Fibroblast of the aortic adventitia (primary cell): ENCODE measurements around the gene PNMA8A. TPM values are rescaled to one million over a fixed set of nuclear protein-coding genes. Genes with fewer than 3 reads are reported as not detected.

Source experiments
- DNase-seq: peaks from one replicate; pipeline ENCODE4 v3.0.0-alpha.2; 2010; ENCODE audit warnings: low read depth
- H3K4me3 ChIP-seq: 2 replicates; pipeline ENCODE4 v1.5.1; 2011; ENCODE audit warnings: low read depth, mild to moderate bottlenecking, control low read depth, low read length, moderate library complexity
- CTCF ChIP-seq: IDR thresholded peaks from 2 replicates; pipeline ENCODE4 v1.5.1; 2011; ENCODE audit warnings: mild to moderate bottlenecking, low read length, control low read depth, inconsistent platforms; ENCODE audit not compliant: insufficient read depth
- total RNA-seq: library from RNA; depleted of rRNA; stranded (reverse); fragments of >200 nt; gene quantifications from 2 replicates; pipeline ENCODE4 v1.2.3, GENCODE V29; 2012; ENCODE audit warnings: low replicate concordance

The PNMA8A gene
- total RNA-seq, 1 donor: 2.3 TPM

- no peak for DNase-seq
- no peak overlapping the region for H3K4me3 ChIP-seq
- TF ChIP-seq CTCF: no peak
Measured at GRCh38 chr19:46496304-46496703, 24.9 kb upstream of the PNMA8A start.

GRCh38 chr19:46495786-46496099 is 24.4 kb upstream of the PNMA8A start, which contains the start of gene PNMA8B:
Gene PNMA8B, minus strand, starts transcription at chr19:46495867. Its CDS starts 402 bp downstream, at chr19:46495465.
- peak within 1 kb of the TSS; percentile 46 for H3K4me3 ChIP-seq
- DNase-seq: peak; percentile 35
- TF ChIP-seq CTCF: no peak

- H3K4me3 ChIP-seq: peak overlapping the region; percentile 46
- TF ChIP-seq CTCF: no peak
- DNase-seq: no peak
Measured at GRCh38 chr19:46494941-46495785, 23.8 kb upstream of the PNMA8A start.

GRCh38 chr19:46494146-46494940 is 23.0 kb upstream of the PNMA8A start:
- DNase-seq: no peak
- no peak for TF ChIP-seq CTCF
- no peak overlapping the region for H3K4me3 ChIP-seq

GRCh38 chr19:46493236-46494145 is 22.1 kb upstream of the PNMA8A start:
- TF ChIP-seq CTCF: no peak
- no peak overlapping the region for H3K4me3 ChIP-seq

GRCh38 chr19:46492841-46493235 is 21.5 kb upstream of the PNMA8A start:
- TF ChIP-seq CTCF: no peak
- no peak for DNase-seq
- no peak overlapping the region for H3K4me3 ChIP-seq

More at GRCh38 chr19:46493236-46494145, 22.1 kb upstream of the PNMA8A start:
- peak; percentile 11 for DNase-seq
